Common myeloid progenitor, CD34-positive (primary cell): ENCODE measurements around the gene EGR1.

ENCODE experiments used
- CTCF ChIA-PET: fragments of 350-600 bp; sonication (Branson Sonifier 250); formaldehyde crosslinking; loops from one replicate; lab custom pipeline; 2021; ENCODE audit warnings: antibody characterized with exemption; lab: Charles Lee
- POLR2A ChIA-PET: fragments of 350-600 bp; sonication (Branson Sonifier 250); formaldehyde crosslinking; loops from one replicate; lab custom pipeline; 2021; ENCODE audit warnings: antibody characterized with exemption; lab: Charles Lee
- DNase-seq, 3 donors: peaks; one replicate each; pipeline versions ENCODE4 v3.0.0 to v3.0.0-alpha.2; 2013
- H3K27ac ChIP-seq, 2 experiments: 1 replicate in 1 of 2; 2 replicates in 1 of 2; pipeline ENCODE4 v1.7.0; 2013; ENCODE audit warnings: inconsistent platforms in 2 of 2, low read length in 2 of 2, mild to moderate bottlenecking in 2 of 2, low read depth in 1 of 2, moderate library complexity in 1 of 2; ENCODE audit not compliant: severe bottlenecking in 2 of 2, insufficient read depth in 1 of 2, poor library complexity in 1 of 2
- H3K27me3 ChIP-seq, 5 experiments: replicated peaks in 2 of 5; 1 replicate in 3 of 5; 2 replicates in 2 of 5; pipeline versions ENCODE4 v1.6.1 to v1.7.0; 2013; ENCODE audit warnings: low read length in 4 of 5, mild to moderate bottlenecking in 2 of 5, moderate library complexity in 2 of 5, inconsistent platforms in 1 of 5; ENCODE audit not compliant: insufficient read depth in 5 of 5, control insufficient read depth in 4 of 5
- H3K36me3 ChIP-seq, 4 experiments: 1 replicate in 2 of 4; 2 replicates in 2 of 4; pipeline versions ENCODE4 v1.6.1 to v1.7.0; 2013; ENCODE audit warnings: low read length in 3 of 4, control low read depth in 1 of 4, mild to moderate bottlenecking in 1 of 4; ENCODE audit not compliant: control insufficient read depth in 4 of 4, insufficient read depth in 4 of 4
- H3K4me1 ChIP-seq, 4 experiments: 1 replicate in 3 of 4; 2 replicates in 1 of 4; pipeline versions ENCODE4 v1.6.1 to v1.7.1; 2013; ENCODE audit warnings: low read length in 3 of 4, mild to moderate bottlenecking in 3 of 4, control low read depth in 1 of 4, inconsistent platforms in 1 of 4, moderate library complexity in 1 of 4; ENCODE audit not compliant: control insufficient read depth in 4 of 4, insufficient read depth in 4 of 4; ENCODE audit errors: control extremely low read depth in 1 of 4
- H3K4me3 ChIP-seq, 7 experiments: 1 replicate in 4 of 7; 2 replicates in 3 of 7; pipeline versions ENCODE4 v1.5.1 to v1.7.0; 2013; ENCODE audit warnings: mild to moderate bottlenecking in 7 of 7, low read length in 6 of 7, moderate library complexity in 6 of 7, inconsistent platforms in 2 of 7, low read depth in 2 of 7, control low read depth in 1 of 7; ENCODE audit not compliant: insufficient read depth in 4 of 7, control insufficient read depth in 1 of 7; ENCODE audit errors: extremely low read depth in 1 of 7
- H3K9me3 ChIP-seq, 5 experiments: 1 replicate in 4 of 5; 2 replicates in 1 of 5; pipeline versions ENCODE4 v1.6.1 to v1.7.1; 2013; ENCODE audit warnings: low read length in 4 of 5, mild to moderate bottlenecking in 2 of 5, inconsistent platforms in 1 of 5, low read depth in 1 of 5, moderate library complexity in 1 of 5; ENCODE audit not compliant: control insufficient read depth in 4 of 5, insufficient read depth in 2 of 5; ENCODE audit errors: control extremely low read depth in 1 of 5
- WGBS: methylation state at CpG from one replicate; pipeline ENCODE4 v1.1.5; 2013; ENCODE audit not compliant: insufficient coverage; 5-methylcytosine and 5-hydroxymethylcytosine counted together

The EGR1 gene

GRCh38 chr5:138491669-138492559, 26.6 kb downstream of the EGR1 start:
- peak; percentile 82 to 91 (median 88) for DNase-seq
- Histone ChIP-seq H3K4me1 (peaks cover 0 to 18% (median 17%) of the 10 kb centered on the region in 4 experiments), H3K36me3 (no peaks in the 10 kb centered on the region), H3K4me3 (peak overlapping the region; percentile 24 to 78 (median 64)), H3K27me3 (peaks cover 9 to 38% (median 12%) of the 10 kb centered on the region in 5 experiments), H3K27ac (peak overlapping the region in 1 of 2 experiments; percentile 26), H3K9me3 (no peaks in the 10 kb centered on the region)
- 3% methylated on average over 84 of the region's 93 CpGs for WGBS
- CTCF ChIA-PET, result interaction anchor here (0.9 to 14.1 kb wide), 3 partner anchors 11 to 57 kb away, joined by 3 to 494 read pairs (median 17); partner anchors contain the start of gene EGR1
- POLR2A ChIA-PET, result no interaction called here

GRCh38 chr5:138492560-138493045, 27.3 kb downstream of the EGR1 start:
- ChIA-PET POLR2A (interaction anchor here (2.1 kb wide), 1 partner anchor 27 kb away, joined by 9 read pairs; the partner anchor contains the start of gene EGR1), CTCF (interaction anchor here (0.6 to 14.1 kb wide), 4 partner anchors 10 to 56 kb away, joined by 3 to 494 read pairs (median 10); partner anchors contain the start of gene EGR1)
- H3K4me1 ChIP-seq, result peaks cover 0 to 18% (median 17%) of the 10 kb centered on the region in 4 experiments
- no peaks in the 10 kb centered on the region for H3K9me3 ChIP-seq
- H3K27ac ChIP-seq, result peak overlapping the region in 1 of 2 experiments; percentile 26
- 52% methylated on average over 9 of the region's 10 CpGs for WGBS
- H3K27me3 ChIP-seq, result peaks cover 9 to 38% (median 12%) of the 10 kb centered on the region in 5 experiments
- DNase-seq, result no peak
- no peaks in the 10 kb centered on the region for H3K36me3 ChIP-seq
- peak overlapping the region; percentile 24 to 78 (median 64) for H3K4me3 ChIP-seq

GRCh38 chr5:138495351-138495750, 30.1 kb downstream of the EGR1 start:
- Histone ChIP-seq H3K9me3 (no peaks in the 10 kb centered on the region), H3K27ac (no peak overlapping the region), H3K36me3 (no peaks in the 10 kb centered on the region), H3K4me1 (peaks cover 0 to 18% (median 17%) of the 10 kb centered on the region in 4 experiments), H3K27me3 (peaks cover 0 to 22% (median 10%) of the 10 kb centered on the region in 5 experiments), H3K4me3 (no peak overlapping the region)
- no CpG with 5 or more reads among the region's 7 CpGs for WGBS
- DNase-seq, result no peak
- ChIA-PET POLR2A (no interaction called here), CTCF (interaction anchor here (1.0 to 14.1 kb wide), 4 partner anchors 8 to 37 kb away, joined by 3 to 494 read pairs (median 6); partner anchors contain the start of gene EGR1)

- POLR2A ChIA-PET, result interaction anchor here (1.9 kb wide), 1 partner anchor 33 kb away, joined by 5 read pairs; the partner anchor contains the start of gene EGR1
- no peak for DNase-seq
- Histone ChIP-seq H3K9me3 (no peaks in the 10 kb centered on the region), H3K4me3 (no peak overlapping the region), H3K36me3 (no peaks in the 10 kb centered on the region), H3K27ac (no peak overlapping the region), H3K27me3 (peaks cover 0 to 3% (median 0%) of the 10 kb centered on the region in 5 experiments), H3K4me1 (no peaks in the 10 kb centered on the region)
- CTCF ChIA-PET, result interaction anchor here (0.9 to 14.1 kb wide), 3 partner anchors 8 to 40 kb away, joined by 3 to 494 read pairs (median 52); partner anchors contain the start of gene EGR1
- WGBS, result 90% methylated on average over 2 of the region's 4 CpGs
Observed at GRCh38 chr5:138498376-138498775, 33.1 kb downstream of the EGR1 start.

GRCh38 chr5:138502121-138502520, 36.8 kb downstream of the EGR1 start:
- no peak overlapping the region for H3K4me3 ChIP-seq
- ChIA-PET CTCF (interaction anchor here (1.9 to 14.1 kb wide), 4 partner anchors 9 to 44 kb away, joined by 4 to 494 read pairs (median 34); partner anchors contain the start of gene EGR1), POLR2A (interaction anchor here (1.3 kb wide), 1 partner anchor 37 kb away, joined by 6 read pairs; the partner anchor contains the start of gene EGR1)
- no peaks in the 10 kb centered on the region for H3K9me3 ChIP-seq
- peaks cover 3 to 7% (median 6%) of the 10 kb centered on the region in 4 experiments for H3K36me3 ChIP-seq
- H3K4me1 ChIP-seq, result no peaks in the 10 kb centered on the region
- no peaks in the 10 kb centered on the region for H3K27me3 ChIP-seq
- 93% methylated on average over 3 of the region's 4 CpGs for WGBS
- DNase-seq, result no peak
- no peak overlapping the region for H3K27ac ChIP-seq

GRCh38 chr5:138502521-138502920, 37.2 kb downstream of the EGR1 start:
- Histone ChIP-seq H3K27ac (no peak overlapping the region), H3K4me1 (no peaks in the 10 kb centered on the region), H3K27me3 (no peaks in the 10 kb centered on the region), H3K36me3 (peaks cover 3 to 10% (median 8%) of the 10 kb centered on the region in 4 experiments), H3K4me3 (no peak overlapping the region), H3K9me3 (no peaks in the 10 kb centered on the region)
- no peak for DNase-seq
- 94% methylated on average over 8 of the region's 11 CpGs for WGBS
- ChIA-PET POLR2A (interaction anchor here (0.5 to 1.3 kb wide), 2 partner anchors 37 to 87 kb away, joined by 3 to 6 read pairs; partner anchors contain the start of gene EGR1), CTCF (interaction anchor here (1.3 to 14.1 kb wide), 7 partner anchors 9 to 46 kb away, joined by 3 to 494 read pairs (median 14); partner anchors contain the start of gene EGR1)
